A673 (cell line): ENCODE results near the gene NXPH2. TPM values are rescaled to one million over a fixed set of nuclear protein-coding genes. Genes with fewer than 3 reads are reported as not detected.

ENCODE experiments used
- BruUV-seq: library from RNA; stranded (reverse); fragments of 400-500 nt; replicated peaks from 2 replicates; lab custom pipeline; 2021; lab: Mats Ljungman, UMichigan
- CTCF ChIA-PET: fragments of 300-600 bp; sonication (Branson Sonifier 250); formaldehyde crosslinking; loops from one replicate; lab custom pipeline; 2022; ENCODE audit warnings: antibody characterized with exemption; lab: Charles Lee
- POLR2A ChIA-PET: fragments of 300-600 bp; sonication (Branson Sonifier 250); formaldehyde crosslinking; loops from one replicate; lab custom pipeline; 2022; ENCODE audit warnings: antibody characterized with exemption; ENCODE audit not compliant: low non-redundant PET; lab: Charles Lee
- DNase-seq: peaks from one replicate; pipeline ENCODE4 v3.0.0-alpha.2; 2015; ENCODE audit warnings: low spot score
- H3K27ac ChIP-seq: fragments of 200-600 bp; sonication (generic); 2 replicates; pipeline ENCODE4 v1.5.1; 2016; ENCODE audit warnings: mixed run types, low read depth, mild to moderate bottlenecking, mixed read lengths, antibody characterized with exemption, low read length; ENCODE audit not compliant: poor library complexity, severe bottlenecking
- H3K27me3 ChIP-seq: fragments of 200-600 bp; sonication (generic); replicated peaks from 2 replicates; pipeline ENCODE4 v1.6.1; 2017; ENCODE audit warnings: mixed run types, low read depth, mild to moderate bottlenecking, mixed read lengths, antibody characterized with exemption, low read length; ENCODE audit not compliant: insufficient read depth, poor library complexity
- H3K36me3 ChIP-seq: fragments of 200-600 bp; sonication (generic); 2 replicates; pipeline ENCODE4 v1.6.1; 2016; ENCODE audit warnings: mixed run types, mild to moderate bottlenecking, mixed read lengths, antibody characterized with exemption, low read length; ENCODE audit not compliant: insufficient read depth, poor library complexity, severe bottlenecking
- H3K4me1 ChIP-seq: fragments of 200-600 bp; sonication (generic); 2 replicates; pipeline ENCODE4 v1.6.1; 2017; ENCODE audit warnings: mixed run types, mild to moderate bottlenecking, mixed read lengths, antibody characterized with exemption, low read length; ENCODE audit not compliant: insufficient read depth, poor library complexity, severe bottlenecking
- H3K4me3 ChIP-seq: fragments of 200-600 bp; sonication (generic); 2 replicates; pipeline ENCODE4 v1.5.1; 2016; ENCODE audit warnings: low read depth, mixed run types, mild to moderate bottlenecking, mixed read lengths, low read length; ENCODE audit not compliant: poor library complexity, severe bottlenecking
- H3K9me3 ChIP-seq: fragments of 200-600 bp; sonication (generic); 2 replicates; pipeline ENCODE4 v1.6.1; 2016; ENCODE audit warnings: mixed run types, low read depth, mild to moderate bottlenecking, mixed read lengths, antibody characterized with exemption, low read length; ENCODE audit not compliant: poor library complexity, severe bottlenecking
- EZH2 ChIP-seq: fragments of 200-600 bp; sonication (generic); IDR thresholded peaks from 2 replicates; pipeline ENCODE4 v1.6.1; 2017; ENCODE audit warnings: borderline replicate concordance, low read depth, mild to moderate bottlenecking, mixed read lengths, antibody characterized with exemption, low read length; ENCODE audit not compliant: poor library complexity, severe bottlenecking
- intact Hi-C: fragments of 100-400 bp; cut with micrococcal nuclease; formaldehyde crosslinking; loops from one replicate; pipeline ENCODE4 v1.10.0; 2022; ENCODE audit not compliant: unreplicated experiment
- total RNA-seq: library from RNA; stranded (reverse); gene quantifications from 2 replicates; pipeline ENCODE4 v1.2.3, GENCODE V29; 2021
- TF ChIP-seq, protein P1 (sequence below): fragments of 300-800, 200-600 bp; sonication (generic); conservative IDR thresholded peaks from 2 replicates; pipeline ENCODE4 v1.5.1; 2017; ENCODE audit warnings: low read depth, mild to moderate bottlenecking, antibody characterized with exemption, low read length, moderate library complexity, mixed read lengths

The NXPH2 gene
- total RNA-seq, 1 experiment from 2014 or later: 5.4 TPM

- TF ChIP-seq EZH2: no peak
- TF ChIP-seq, protein P1, sequence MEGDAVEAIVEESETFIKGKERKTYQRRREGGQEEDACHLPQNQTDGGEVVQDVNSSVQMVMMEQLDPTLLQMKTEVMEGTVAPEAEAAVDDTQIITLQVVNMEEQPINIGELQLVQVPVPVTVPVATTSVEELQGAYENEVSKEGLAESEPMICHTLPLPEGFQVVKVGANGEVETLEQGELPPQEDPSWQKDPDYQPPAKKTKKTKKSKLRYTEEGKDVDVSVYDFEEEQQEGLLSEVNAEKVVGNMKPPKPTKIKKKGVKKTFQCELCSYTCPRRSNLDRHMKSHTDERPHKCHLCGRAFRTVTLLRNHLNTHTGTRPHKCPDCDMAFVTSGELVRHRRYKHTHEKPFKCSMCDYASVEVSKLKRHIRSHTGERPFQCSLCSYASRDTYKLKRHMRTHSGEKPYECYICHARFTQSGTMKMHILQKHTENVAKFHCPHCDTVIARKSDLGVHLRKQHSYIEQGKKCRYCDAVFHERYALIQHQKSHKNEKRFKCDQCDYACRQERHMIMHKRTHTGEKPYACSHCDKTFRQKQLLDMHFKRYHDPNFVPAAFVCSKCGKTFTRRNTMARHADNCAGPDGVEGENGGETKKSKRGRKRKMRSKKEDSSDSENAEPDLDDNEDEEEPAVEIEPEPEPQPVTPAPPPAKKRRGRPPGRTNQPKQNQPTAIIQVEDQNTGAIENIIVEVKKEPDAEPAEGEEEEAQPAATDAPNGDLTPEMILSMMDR: peak; percentile 59
- no peak overlapping the region for H3K4me3 ChIP-seq
- ChIA-PET POLR2A (no interaction called here), CTCF (interaction anchor here (1.4 kb wide), 1 partner anchor 13 kb away, joined by 8 read pairs; no protein-coding TSS in a partner anchor)
- no peaks in the 10 kb centered on the region for H3K36me3 ChIP-seq
- BruUV-seq: no TSS peak
- H3K4me1 ChIP-seq: peaks cover 17% of the 10 kb centered on the region
- H3K27ac ChIP-seq: no peak overlapping the region
- H3K9me3 ChIP-seq: no peaks in the 10 kb centered on the region
- H3K27me3 ChIP-seq: no peaks in the 10 kb centered on the region
- DNase-seq: peak; percentile 62
- intact Hi-C loops: no loop called here
Observed at GRCh38 chr2:138814123-138814898, 34.1 kb upstream of the NXPH2 start.

DNA sequence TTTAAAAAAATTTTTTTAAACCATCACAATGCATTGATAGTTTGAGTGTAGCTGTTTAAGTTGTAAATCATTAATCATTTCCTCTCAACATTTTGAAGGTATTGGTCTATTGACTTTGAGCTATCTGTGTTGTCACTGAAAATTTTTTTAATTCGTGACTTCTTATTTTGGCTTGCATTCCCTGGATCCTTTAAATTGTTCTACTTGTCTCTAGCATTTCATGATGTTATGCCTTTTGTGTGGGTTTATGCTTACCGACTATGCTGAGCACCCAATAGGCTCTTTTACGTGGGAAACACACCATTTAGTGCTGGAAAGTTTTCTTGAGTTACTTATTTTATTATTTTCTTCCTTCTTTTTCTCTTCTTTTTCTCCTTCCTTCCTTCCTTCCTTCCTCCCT lies 31.2 kb upstream of the NXPH2 start:
- Histone ChIP-seq H3K9me3 (no peaks in the 10 kb centered on the region), H3K27ac (peak overlapping the region; percentile 82), H3K27me3 (no peaks in the 10 kb centered on the region), H3K4me3 (no peak overlapping the region), H3K36me3 (no peaks in the 10 kb centered on the region), H3K4me1 (peaks cover 17% of the 10 kb centered on the region)
- ChIA-PET POLR2A (no interaction called here), CTCF (no interaction called here)
- TF ChIP-seq EZH2: no peak
- TF ChIP-seq, protein P1: no peak
- intact Hi-C loops: no loop called here
- BruUV-seq: no TSS peak
- DNase-seq: peak; percentile 74

DNA sequence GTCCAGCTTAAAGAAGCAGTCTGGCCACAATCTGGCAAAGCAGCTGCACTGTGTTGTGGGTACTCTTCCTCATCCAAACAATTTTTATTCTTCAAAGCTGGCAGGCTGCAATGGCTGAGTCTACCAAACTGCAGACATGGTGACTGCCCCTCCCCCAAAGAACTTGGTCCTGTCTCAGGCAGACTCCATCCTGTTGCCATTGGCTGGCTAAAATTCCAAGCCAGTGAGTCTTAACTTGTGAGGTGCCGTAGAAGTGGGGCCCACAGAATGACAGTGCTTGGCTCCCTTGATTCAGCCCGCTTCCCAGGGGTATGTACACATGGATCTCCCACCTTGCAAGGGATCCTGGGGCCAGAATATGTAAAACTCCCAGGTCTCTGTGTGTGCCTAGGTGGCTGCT lies 14.5 kb upstream of the NXPH2 start:
- ChIA-PET POLR2A (no interaction called here), CTCF (no interaction called here)
- H3K27ac ChIP-seq: no peak overlapping the region
- H3K4me3 ChIP-seq: no peak overlapping the region
- BruUV-seq: no TSS peak
- TF ChIP-seq, protein P1: no peak
- no peak for TF ChIP-seq EZH2
- no peaks in the 10 kb centered on the region for H3K9me3 ChIP-seq
- H3K4me1 ChIP-seq: no peaks in the 10 kb centered on the region
- intact Hi-C loops: no loop called here
- DNase-seq: no peak
- no peaks in the 10 kb centered on the region for H3K27me3 ChIP-seq
- no peaks in the 10 kb centered on the region for H3K36me3 ChIP-seq
